Measurements from ENCODE around the gene EIF5B.

DNA sequence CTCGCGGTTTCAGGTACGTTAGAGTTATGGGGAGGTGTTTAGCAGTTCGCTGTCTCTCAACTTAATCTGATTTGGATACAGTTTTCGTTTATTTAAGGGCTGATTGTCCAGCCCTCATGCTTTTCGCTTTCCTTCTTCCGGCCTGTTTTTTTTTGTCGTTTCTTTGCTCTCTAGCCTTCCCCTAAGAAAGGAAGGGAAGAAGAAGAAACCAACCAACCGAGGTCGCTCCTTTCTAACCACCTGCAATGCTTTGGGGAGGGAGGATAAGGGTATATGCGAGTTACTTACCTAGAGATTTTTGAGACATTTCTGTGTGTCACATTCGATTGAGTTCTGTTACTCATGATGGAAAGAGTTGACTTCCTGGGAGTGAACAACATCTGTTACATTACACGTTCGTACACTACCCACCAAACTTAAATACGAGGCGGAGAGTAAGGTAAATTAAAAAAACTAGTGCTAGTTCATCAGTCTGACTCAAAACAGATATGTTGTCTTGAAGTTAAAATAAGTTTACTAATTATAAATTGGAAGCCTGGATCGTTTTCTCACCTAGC lies 918 bp downstream of the EIF5B start:
- TF ChIP-seq, protein P1, sequence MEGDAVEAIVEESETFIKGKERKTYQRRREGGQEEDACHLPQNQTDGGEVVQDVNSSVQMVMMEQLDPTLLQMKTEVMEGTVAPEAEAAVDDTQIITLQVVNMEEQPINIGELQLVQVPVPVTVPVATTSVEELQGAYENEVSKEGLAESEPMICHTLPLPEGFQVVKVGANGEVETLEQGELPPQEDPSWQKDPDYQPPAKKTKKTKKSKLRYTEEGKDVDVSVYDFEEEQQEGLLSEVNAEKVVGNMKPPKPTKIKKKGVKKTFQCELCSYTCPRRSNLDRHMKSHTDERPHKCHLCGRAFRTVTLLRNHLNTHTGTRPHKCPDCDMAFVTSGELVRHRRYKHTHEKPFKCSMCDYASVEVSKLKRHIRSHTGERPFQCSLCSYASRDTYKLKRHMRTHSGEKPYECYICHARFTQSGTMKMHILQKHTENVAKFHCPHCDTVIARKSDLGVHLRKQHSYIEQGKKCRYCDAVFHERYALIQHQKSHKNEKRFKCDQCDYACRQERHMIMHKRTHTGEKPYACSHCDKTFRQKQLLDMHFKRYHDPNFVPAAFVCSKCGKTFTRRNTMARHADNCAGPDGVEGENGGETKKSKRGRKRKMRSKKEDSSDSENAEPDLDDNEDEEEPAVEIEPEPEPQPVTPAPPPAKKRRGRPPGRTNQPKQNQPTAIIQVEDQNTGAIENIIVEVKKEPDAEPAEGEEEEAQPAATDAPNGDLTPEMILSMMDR (conservative IDR thresholded peaks at IDR 0.05 in 1 of 2, IDR thresholded peaks at IDR 0.05 in 1 of 2; ENCODE audit: low read depth in 1 of 2, low read length in 2 of 2), result no peak
- no peak for TF ChIP-seq EZH2 (IDR thresholded peaks at IDR 0.05; ENCODE audit: low read length, missing control alignments)
